NCI-H2107 (cell line): Measurements from ENCODE around the gene FXYD5.
"Not testable (repeated sequence)": the region's sequence is repeated elsewhere in the genome, so short reads cannot be mapped to it uniquely, and the experiment has no call there.

Experiments
- DNase-seq: peaks from one replicate; lab custom pipeline; 2025; lab: John Stamatoyannopoulos, UW

Gene FXYD5

GRCh38 chr19:35138305-35138892 is 16.1 kb upstream of the FXYD5 start, which contains the start of gene FXYD1:
Gene FXYD1, plus strand, starts transcription at chr19:35138824. Its CDS starts 1,256 bp downstream, at chr19:35140080.
- DNase-seq: no peak

GRCh38 chr19:35140207-35140961 is 14.2 kb upstream of the FXYD5 start:
- DNase-seq: no peak

GRCh38 chr19:35140962-35141836 is 13.3 kb upstream of the FXYD5 start:
- no peak for DNase-seq

GRCh38 chr19:35141837-35142605 is 12.5 kb upstream of the FXYD5 start:
- no peak for DNase-seq

- DNase-seq: no peak
Observed at GRCh38 chr19:35142606-35143230, 11.8 kb upstream of the FXYD5 start.

- no peak for DNase-seq
Observed at GRCh38 chr19:35143231-35143715, 11.3 kb upstream of the FXYD5 start, which contains the start of gene FXYD7. Gene FXYD7, plus strand, starts transcription at chr19:35143255. Its CDS starts 79 bp downstream, at chr19:35143334.

- no peak for DNase-seq
Observed at GRCh38 chr19:35143818-35144217, 10.7 kb upstream of the FXYD5 start.

GRCh38 chr19:35144259-35144599 is 10.3 kb upstream of the FXYD5 start:
- no peak for DNase-seq

GRCh38 chr19:35144600-35145436 is 9.7 kb upstream of the FXYD5 start:
- DNase-seq: no peak

GRCh38 chr19:35146746-35147459 is 7.6 kb upstream of the FXYD5 start:
- no peak for DNase-seq

- DNase-seq: no peak
Observed at GRCh38 chr19:35149463-35149862, 5.1 kb upstream of the FXYD5 start.

- DNase-seq: no peak
Observed at GRCh38 chr19:35150445-35150844, 4.1 kb upstream of the FXYD5 start.

- no peak for DNase-seq
Observed at GRCh38 chr19:35151273-35152065, 3.1 kb upstream of the FXYD5 start.

- DNase-seq: not testable (repeated sequence)
Observed at GRCh38 chr19:35153129-35153522, 1.4 kb upstream of the FXYD5 start.

GRCh38 chr19:35153701-35154524 is 622 bp upstream of the FXYD5 start:
- no peak for DNase-seq

GRCh38 chr19:35155441-35155840 is 906 bp downstream of the FXYD5 start:
- no peak for DNase-seq

GRCh38 chr19:35155981-35156672 is 1.6 kb downstream of the FXYD5 start:
- DNase-seq: no peak
